SU-DHL-6 (cell line): ENCODE measurements around the gene IL4I1.

Experiments used
- H2AFZ ChIP-seq: fragments of 200-600 bp; sonication (generic); 2 replicates; pipeline ENCODE4 v1.6.1; 2014; ENCODE audit warnings: low read depth, mild to moderate bottlenecking, moderate library complexity, mixed read lengths, antibody characterized with exemption, low read length; ENCODE audit not compliant: severe bottlenecking
- H3F3A ChIP-seq: fragments of 200-600 bp; shearing (Covaris generic); 2 replicates; pipeline ENCODE4 v1.6.0; 2016; ENCODE audit warnings: antibody characterized with exemption, mild to moderate bottlenecking; ENCODE audit not compliant: insufficient read depth
- H3K27ac ChIP-seq: fragments of 200-600 bp; sonication (generic); 2 replicates; pipeline ENCODE4 v1.5.1; 2016; ENCODE audit warnings: low read depth, mild to moderate bottlenecking, low read length, moderate library complexity, mixed read lengths
- H3K27me3 ChIP-seq: fragments of 200-600 bp; sonication (generic), shearing (Covaris generic); 2 replicates; pipeline ENCODE4 v1.6.0; 2014; ENCODE audit warnings: mild to moderate bottlenecking, low read length
- H3K36me3 ChIP-seq: fragments of 200-600 bp; sonication (generic); 2 replicates; pipeline ENCODE4 v1.6.1; 2014; ENCODE audit warnings: mild to moderate bottlenecking, low read length, mixed read lengths
- H3K4me2 ChIP-seq: fragments of 300-600, 200-600 bp; shearing (Covaris generic), sonication (generic); 2 replicates; pipeline ENCODE4 v1.6.0; 2014; ENCODE audit warnings: low read length, low read depth, mild to moderate bottlenecking; ENCODE audit not compliant: poor library complexity, severe bottlenecking
- H3K4me3 ChIP-seq: fragments of 200-600 bp; sonication (generic); 2 replicates; pipeline ENCODE4 v1.5.1; 2014; ENCODE audit warnings: antibody characterized with exemption, low read length, mild to moderate bottlenecking, mixed read lengths; ENCODE audit not compliant: insufficient read depth, poor library complexity, severe bottlenecking
- H3K79me2 ChIP-seq: fragments of 200-600 bp; sonication (generic); 2 replicates; pipeline ENCODE4 v1.6.1; 2014; ENCODE audit warnings: mild to moderate bottlenecking, low read length, moderate library complexity; ENCODE audit not compliant: insufficient read depth
- H3K9ac ChIP-seq: fragments of 200-600 bp; sonication (generic); 2 replicates; pipeline ENCODE4 v1.7.0; 2014; ENCODE audit warnings: mild to moderate bottlenecking, low read length
- H3K9me2 ChIP-seq: fragments of 200-600 bp; sonication (generic); replicated peaks from 2 replicates; pipeline ENCODE4 v1.6.1; 2014; ENCODE audit warnings: low read length; ENCODE audit not compliant: insufficient read depth
- H3K9me3 ChIP-seq: fragments of 200-600 bp; sonication (generic); 2 replicates; pipeline ENCODE4 v1.6.1; 2014; ENCODE audit warnings: low read length, mixed read lengths; ENCODE audit not compliant: insufficient read depth
- H4K20me1 ChIP-seq: fragments of 200-600 bp; sonication (generic); 2 replicates; pipeline ENCODE4 v1.6.1; 2014; ENCODE audit warnings: low read depth, mild to moderate bottlenecking, antibody characterized with exemption, low read length, moderate library complexity, mixed read lengths
- CTCF ChIP-seq: fragments of 200-600 bp; sonication (generic); IDR thresholded peaks from one replicate; pipeline ENCODE4 v1.5.1; 2017; ENCODE audit warnings: antibody characterized with exemption, mild to moderate bottlenecking, low read length, moderate library complexity; ENCODE audit not compliant: insufficient read depth, poor library complexity, severe bottlenecking
- EZH2phosphoT487 ChIP-seq: fragments of 200-600 bp; sonication (generic), shearing (Covaris generic); conservative IDR thresholded peaks from 2 replicates; pipeline ENCODE4 v1.6.1; 2018; ENCODE audit warnings: mild to moderate bottlenecking, antibody characterized with exemption, low read length, moderate library complexity, mixed read lengths

Gene IL4I1

GRCh38 chr19:49923055-49924003, 26.6 kb upstream of the IL4I1 start:
- H3K4me2 ChIP-seq: peak overlapping the region; percentile 69
- H3K4me3 ChIP-seq: peak overlapping the region; percentile 33
- H3K9ac ChIP-seq: peak overlapping the region; percentile 53
- H3K27ac ChIP-seq: peak overlapping the region; percentile 91
- H3F3A ChIP-seq: peaks cover 30% of the 10 kb centered on the region
- H3K79me2 ChIP-seq: peaks cover 97% of the 10 kb centered on the region
- H3K36me3 ChIP-seq: 0 out of 2 replicates have a peak, but pooled peaks cover 3% of the 10 kb centered on the region
- no peaks in the 10 kb centered on the region for H3K9me3 ChIP-seq
- H4K20me1 ChIP-seq: no peaks in the 10 kb centered on the region
- H3K9me2 ChIP-seq: no peaks in the 10 kb centered on the region
- no peak overlapping the region for H2AFZ ChIP-seq
- no peak for TF ChIP-seq EZH2phosphoT487
- TF ChIP-seq CTCF: no peak
- H3K27me3 ChIP-seq: no peaks in the 10 kb centered on the region

GRCh38 chr19:49921871-49922795, 25.4 kb upstream of the IL4I1 start:
- no peak overlapping the region for H2AFZ ChIP-seq
- H3K79me2 ChIP-seq: peaks cover 97% of the 10 kb centered on the region
- no peaks in the 10 kb centered on the region for H3K36me3 ChIP-seq
- no peaks in the 10 kb centered on the region for H3K9me2 ChIP-seq
- peak overlapping the region; percentile 53 for H3K9ac ChIP-seq
- no peaks in the 10 kb centered on the region for H4K20me1 ChIP-seq
- no peak overlapping the region for H3K4me3 ChIP-seq
- H3K27me3 ChIP-seq: no peaks in the 10 kb centered on the region
- H3K9me3 ChIP-seq: no peaks in the 10 kb centered on the region
- H3K4me2 ChIP-seq: peak overlapping the region; percentile 48
- peak overlapping the region; percentile 91 for H3K27ac ChIP-seq
- peaks cover 25% of the 10 kb centered on the region for H3F3A ChIP-seq
- no peak for TF ChIP-seq EZH2phosphoT487
- TF ChIP-seq CTCF: no peak

- H3K36me3 ChIP-seq: no peaks in the 10 kb centered on the region
- H2AFZ ChIP-seq: no peak overlapping the region
- H4K20me1 ChIP-seq: no peaks in the 10 kb centered on the region
- peak overlapping the region; percentile 48 for H3K4me2 ChIP-seq
- H3K9me3 ChIP-seq: no peaks in the 10 kb centered on the region
- H3K27ac ChIP-seq: peak overlapping the region; percentile 91
- no peak overlapping the region for H3K4me3 ChIP-seq
- TF ChIP-seq EZH2phosphoT487 (no peak), CTCF (no peak)
- H3K9ac ChIP-seq: peak overlapping the region; percentile 53; the same call in 1 of the 2 replicates
- H3K79me2 ChIP-seq: peaks cover 94% of the 10 kb centered on the region
- peaks cover 24% of the 10 kb centered on the region for H3F3A ChIP-seq
- no peaks in the 10 kb centered on the region for H3K27me3 ChIP-seq
- H3K9me2 ChIP-seq: no peaks in the 10 kb centered on the region
Observed at GRCh38 chr19:49920624-49921363, 24.1 kb upstream of the IL4I1 start.
